Activated CD8-positive, alpha-beta memory T cell treated with anti-CD3 and anti-CD28 coated beads for 4 hours (primary cell): ENCODE results near the gene KRT24.

ENCODE experiments used
- DNase-seq, 2 donors: peaks; one replicate each; pipeline ENCODE4 v3.0.0-alpha.2; 2020; ENCODE audit warnings: low read depth in 2 of 2

KRT24 gene

DNA sequence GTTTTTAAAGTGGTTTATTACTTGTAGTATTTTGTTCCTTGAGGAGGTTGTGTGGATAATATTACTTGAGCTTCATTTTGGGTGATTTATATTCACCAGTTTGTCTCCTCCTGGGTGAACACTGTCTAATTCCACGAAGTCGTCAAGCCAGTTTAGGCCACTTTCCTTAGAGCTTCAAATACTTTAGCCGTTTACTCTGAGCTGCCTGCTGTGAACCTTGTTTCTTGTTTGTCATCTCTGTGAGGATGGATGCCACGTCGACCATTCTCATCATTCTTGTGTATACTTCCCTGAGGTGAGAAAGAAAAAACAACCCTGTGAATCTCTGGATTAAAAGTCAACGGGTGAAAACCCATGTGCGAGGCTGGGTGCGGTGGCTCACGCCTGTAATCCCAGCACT is 9.0 kb downstream of the KRT24 start:
- DNase-seq = no peak

GRCh38 chr17:40687106-40687505 is 16.4 kb downstream of the KRT24 start:
- DNase-seq = no peak

DNA sequence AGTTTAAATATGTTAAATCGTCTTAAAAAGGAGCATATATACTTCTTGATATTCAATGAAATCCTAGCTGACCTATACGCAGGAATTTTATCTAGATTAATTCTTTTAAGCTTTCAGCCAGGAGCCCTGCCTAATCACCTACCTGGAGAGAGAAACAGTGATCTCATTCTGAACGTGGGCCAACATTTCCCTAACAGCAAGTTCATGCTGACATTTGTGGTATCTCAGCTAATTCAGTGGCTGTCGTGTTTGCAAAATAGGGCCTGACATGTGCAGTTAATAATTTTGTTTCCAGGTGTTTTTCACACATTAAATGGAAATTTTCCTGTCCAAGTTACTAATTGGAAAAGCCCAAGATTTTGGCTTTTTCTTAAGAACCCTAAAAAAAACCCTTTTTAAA is 17.4 kb downstream of the KRT24 start:
- no peak for DNase-seq

DNA sequence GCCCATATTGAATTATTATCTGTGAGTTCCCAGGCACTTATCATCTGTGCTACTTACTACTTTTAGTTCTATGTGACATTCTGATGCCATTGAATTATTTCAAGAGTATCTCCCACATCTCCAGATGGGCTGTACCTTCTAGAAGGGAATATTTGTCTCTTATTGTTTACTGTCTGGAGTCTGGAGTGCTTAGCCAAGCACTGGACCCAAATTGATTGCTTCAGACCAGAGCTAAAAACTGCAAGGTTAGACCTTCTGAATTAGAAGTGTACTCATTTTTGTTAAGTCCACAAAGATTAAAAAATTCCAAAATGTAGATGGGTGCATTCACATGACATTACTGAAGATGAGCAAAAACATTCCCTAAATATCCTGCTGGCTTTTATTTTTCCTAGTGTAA is 22.6 kb downstream of the KRT24 start:
- no peak for DNase-seq

- DNase-seq = no peak
These were observed 24.0 kb downstream of the KRT24 start for GRCh38 chr17:40679523-40679907.

- no peak for DNase-seq
These were observed 24.5 kb downstream of the KRT24 start for GRCh38 chr17:40678902-40679522.

GRCh38 chr17:40675905-40676304 is 27.6 kb downstream of the KRT24 start:
- DNase-seq = no peak

- no peak for DNase-seq
These were observed 30.9 kb downstream of the KRT24 start for GRCh38 chr17:40672654-40673053.

DNA sequence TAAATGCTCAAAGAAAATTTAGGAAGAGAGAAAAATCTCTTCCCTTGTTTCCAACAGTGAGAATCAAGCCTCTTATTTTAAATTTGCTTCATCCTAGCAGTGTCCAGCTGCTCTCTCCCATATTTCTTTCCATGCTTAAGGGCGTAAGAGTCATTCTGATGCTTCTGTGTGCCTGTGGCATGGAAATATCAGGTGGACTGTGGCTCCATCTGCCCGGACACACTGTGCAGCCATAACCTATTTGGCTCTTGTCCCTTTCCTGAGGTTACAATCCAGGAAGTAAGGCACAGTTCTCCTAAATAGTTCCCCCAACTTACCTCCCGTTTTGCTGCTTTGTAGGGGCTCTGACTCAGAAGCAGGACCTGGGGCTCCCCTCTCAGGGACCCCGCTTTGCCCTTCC is 32.3 kb downstream of the KRT24 start:
- DNase-seq = no peak

GRCh38 chr17:40666331-40666730 is 37.2 kb downstream of the KRT24 start:
- no peak for DNase-seq

GRCh38 chr17:40664582-40665333 is 38.8 kb downstream of the KRT24 start, which contains the start of gene KRT222:
KRT222 (minus strand) TSS chr17:40665177; CDS start chr17:40665099, 78 bp downstream.
- DNase-seq = no peak

DNA sequence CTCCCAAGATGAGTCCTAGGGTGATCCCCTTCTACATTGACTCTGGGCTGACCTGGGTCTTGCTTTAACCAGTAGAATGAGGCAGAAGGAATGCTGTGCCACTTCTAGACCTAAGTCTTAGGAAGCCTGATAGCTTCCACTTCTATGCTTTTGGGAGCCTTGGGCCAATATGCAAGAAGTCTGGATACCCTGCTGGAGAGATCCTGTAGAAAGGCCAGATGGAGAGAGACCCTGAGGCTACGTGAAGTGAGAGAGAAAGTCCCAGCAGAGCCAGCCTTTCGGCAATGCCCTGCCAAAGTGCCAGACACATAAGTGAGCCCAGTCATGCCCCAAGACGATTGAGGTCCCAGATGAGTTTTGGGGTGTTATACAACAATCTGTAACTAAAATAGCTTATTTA is 40.3 kb downstream of the KRT24 start:
- DNase-seq = no peak

GRCh38 chr17:40659911-40660310 is 43.6 kb downstream of the KRT24 start:
- DNase-seq = no peak

- no peak for DNase-seq
These were observed 45.2 kb downstream of the KRT24 start for GRCh38 chr17:40658396-40658795.

DNA sequence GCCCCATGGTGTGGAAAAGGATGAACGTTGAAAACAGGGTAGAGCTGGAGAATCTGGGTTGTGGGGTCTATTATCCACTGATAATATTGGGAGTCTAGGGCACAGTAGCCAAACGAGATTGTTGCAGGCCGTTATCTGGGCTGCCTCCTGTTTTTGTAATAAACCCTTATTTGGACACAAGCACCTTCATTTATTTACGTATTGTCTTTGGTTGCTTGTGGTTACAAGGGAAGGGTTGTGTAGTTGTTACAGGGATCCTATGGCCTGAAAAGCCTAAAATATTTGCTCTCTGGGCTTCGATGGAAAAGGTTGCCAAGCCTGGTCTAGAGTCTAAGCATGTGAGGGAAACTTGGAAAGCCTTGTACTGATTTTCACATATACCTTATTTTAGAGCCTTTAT is 51.6 kb downstream of the KRT24 start:
- no peak for DNase-seq

- no peak for DNase-seq
These were observed 55.1 kb downstream of the KRT24 start for GRCh38 chr17:40648384-40648968.
